Kidney capillary endothelial cell (primary cell): ENCODE data around the gene OR5AU1.
"Not testable (repeated sequence)": the region's sequence is repeated elsewhere in the genome, so short reads cannot be mapped to it uniquely, and the experiment has no call there.

Experiments
- DNase-seq: peaks from one replicate; pipeline ENCODE4 v3.0.0-alpha.2; 2018; ENCODE audit warnings: low spot score

OR5AU1 gene

GRCh38 chr14:21171128-21171527, 15.3 kb upstream of the OR5AU1 start:
- DNase-seq: no peak

- no peak for DNase-seq
Measured at GRCh38 chr14:21169573-21169972, 13.7 kb upstream of the OR5AU1 start.

DNA sequence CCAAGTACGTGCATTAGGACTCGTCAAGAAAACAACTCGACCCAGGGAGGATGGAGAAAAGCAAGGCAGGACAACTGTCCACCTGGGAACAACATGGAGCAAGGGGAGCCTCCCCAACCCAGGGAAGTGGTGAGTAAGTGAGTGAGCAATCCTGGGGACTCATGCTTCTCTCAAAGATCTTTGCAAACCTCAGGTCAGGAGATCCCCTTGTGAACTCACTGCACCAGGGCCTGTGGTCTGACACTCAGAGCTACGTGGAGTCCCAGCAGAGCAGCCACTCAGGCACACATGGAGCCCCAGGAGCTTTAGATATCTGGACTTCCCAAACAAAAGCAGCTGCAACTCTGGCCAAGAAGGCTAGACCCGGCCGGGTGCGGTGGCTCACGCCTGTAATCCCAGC, 12.2 kb upstream of the OR5AU1 start:
- no peak for DNase-seq

DNA sequence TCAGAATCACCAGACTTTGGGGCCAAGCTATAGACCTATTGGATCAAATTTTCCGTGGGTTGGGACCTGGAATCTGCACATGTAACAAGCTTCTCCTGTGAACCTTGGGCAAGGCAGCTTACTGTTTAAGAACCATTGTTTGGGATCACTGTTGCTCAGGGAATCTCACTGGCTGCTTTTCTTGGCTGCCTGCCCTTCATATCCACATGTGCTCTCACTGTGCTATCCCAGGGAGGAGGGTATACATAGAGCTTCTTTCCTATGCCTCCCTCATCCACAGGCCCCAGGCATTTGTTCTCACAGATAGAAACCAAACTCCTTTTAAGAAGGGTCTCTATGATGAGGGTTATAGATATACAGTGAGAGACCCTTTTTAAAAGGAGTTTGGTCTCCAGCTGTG, 9.8 kb upstream of the OR5AU1 start:
- not testable (repeated sequence) for DNase-seq

DNA sequence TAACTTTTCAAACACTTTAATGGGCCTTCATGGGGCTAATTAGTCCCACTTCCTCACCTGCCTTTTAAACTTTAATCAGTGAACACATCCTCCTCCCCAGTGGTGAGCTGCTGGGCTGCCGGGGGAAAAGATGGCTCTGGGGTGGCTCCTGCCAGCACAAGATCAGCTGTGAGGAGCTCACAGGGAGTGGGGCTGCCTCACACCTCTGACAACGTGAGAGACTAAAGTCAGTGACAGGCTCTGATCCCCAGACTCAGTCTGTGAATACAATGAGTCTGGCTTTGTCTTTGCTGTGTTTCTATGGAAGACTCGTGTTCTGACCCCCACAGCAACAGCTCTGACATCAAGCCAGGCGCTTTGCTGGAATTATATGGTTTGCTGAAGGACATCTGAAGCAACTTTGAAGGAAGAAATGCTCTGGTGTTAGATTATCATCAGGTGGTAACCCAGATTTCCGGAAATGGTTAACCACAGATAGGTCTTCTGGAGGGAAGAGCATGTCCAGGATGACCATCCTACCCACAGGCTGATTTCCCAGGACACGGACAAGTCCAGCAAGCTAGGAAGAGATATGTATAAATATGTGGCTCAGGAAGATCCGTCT, 9.2 kb upstream of the OR5AU1 start:
- not testable (repeated sequence) for DNase-seq

DNA sequence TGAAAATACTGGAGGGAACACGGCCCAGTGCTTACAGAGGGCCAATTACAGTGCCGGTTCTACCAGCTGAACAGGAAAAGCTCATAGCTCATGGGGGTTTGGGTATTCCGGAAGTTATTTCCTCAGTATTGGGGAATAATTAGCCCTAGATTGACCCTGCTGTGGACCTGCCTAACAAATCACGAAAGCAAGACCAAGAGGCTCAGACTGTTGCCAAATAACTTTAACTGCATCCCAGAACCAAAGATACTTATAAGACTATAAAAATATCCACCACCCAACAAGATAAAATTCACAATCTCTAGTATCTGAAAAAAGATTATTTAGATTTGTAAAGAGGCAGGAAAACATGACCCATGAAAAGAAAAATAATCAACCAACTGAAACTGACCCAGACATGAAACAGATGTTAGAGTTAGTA, 8.0 kb upstream of the OR5AU1 start:
- DNase-seq: no peak

DNA sequence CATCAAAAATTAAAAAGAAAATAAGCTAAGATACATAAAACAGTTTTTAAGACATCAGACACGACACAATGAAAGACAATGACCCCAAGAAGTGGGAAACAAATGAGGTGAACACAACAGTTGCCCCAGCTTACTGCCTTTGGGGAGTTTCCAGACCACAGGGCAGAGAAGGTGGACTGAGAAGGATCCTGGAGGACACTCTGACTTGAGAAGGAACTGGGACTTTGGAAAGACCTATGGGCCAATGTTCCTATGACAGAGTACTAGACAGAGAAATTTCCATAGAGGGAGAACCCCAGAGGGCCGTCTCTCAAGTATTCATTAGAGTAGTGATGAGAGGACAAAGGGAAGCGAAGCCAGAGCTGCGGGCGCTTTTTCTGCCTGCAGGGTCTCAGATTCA, 6.2 kb upstream of the OR5AU1 start:
- DNase-seq: no peak

GRCh38 chr14:21160061-21160610, 4.3 kb upstream of the OR5AU1 start:
- DNase-seq: no peak

- DNase-seq: not testable (repeated sequence)
Measured at GRCh38 chr14:21158175-21158574, 2.3 kb upstream of the OR5AU1 start.

GRCh38 chr14:21149641-21150367, 6.1 kb downstream of the OR5AU1 start:
- DNase-seq: no peak

- no peak for DNase-seq
Measured at GRCh38 chr14:21145437-21145836, 10.4 kb downstream of the OR5AU1 start.

GRCh38 chr14:21142357-21142756, 13.5 kb downstream of the OR5AU1 start:
- no peak for DNase-seq

DNA sequence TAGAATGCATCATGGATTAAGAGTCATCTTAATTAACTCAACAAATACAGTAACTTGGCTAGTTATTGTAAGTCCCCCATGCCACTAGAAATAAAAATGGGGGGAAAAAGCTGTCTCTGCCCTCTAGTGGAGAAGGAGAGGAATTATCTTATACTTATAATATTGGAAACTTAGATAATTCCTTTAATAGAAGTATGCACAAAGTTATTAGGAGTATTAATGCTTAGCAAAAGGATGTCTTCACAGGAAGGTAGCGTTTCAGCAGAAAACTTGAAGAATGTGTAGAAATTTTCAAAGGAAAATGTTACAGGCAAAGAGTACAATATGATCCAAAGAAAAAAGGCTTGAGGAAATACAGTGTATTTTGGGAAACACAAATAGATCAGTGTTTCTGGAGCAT, 19.8 kb downstream of the OR5AU1 start:
- peak; percentile 6 for DNase-seq

DNA sequence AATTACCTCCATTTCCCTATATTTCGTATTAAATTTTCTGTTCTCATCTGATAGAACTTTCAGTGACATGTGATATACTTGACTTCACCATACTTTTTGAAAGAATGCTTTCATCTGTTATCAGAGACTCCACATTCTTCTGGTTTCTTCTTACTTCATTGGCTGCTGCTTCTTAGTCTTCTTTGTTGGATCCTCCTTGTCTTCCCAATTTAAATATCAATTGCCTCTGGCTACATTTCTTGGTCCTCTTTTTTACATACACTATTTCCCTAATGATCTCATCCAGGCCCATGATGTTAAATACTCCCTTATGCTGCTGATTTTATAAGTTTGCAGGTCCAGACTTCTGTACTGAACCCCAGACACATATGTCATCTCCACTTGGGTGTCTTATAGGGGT, 22.0 kb downstream of the OR5AU1 start:
- DNase-seq: no peak

DNA sequence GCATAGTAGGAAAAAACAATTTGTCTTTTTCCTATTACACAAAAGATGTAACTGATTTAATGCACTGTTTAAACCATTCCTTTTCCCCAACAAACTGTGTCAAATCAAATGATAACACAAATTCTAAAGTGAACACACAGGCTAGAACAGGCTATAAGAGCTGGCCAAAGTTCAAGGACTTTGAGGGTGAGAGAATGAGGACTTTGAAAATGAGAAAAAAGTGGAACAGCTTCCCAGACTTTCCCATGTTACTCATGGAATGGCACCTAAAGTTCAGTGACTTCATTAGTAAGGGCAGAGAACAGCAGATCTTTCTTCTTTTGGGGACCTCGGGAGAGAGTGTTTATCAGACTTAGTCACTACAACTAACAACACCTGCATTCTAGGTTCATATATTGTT, 32.4 kb downstream of the OR5AU1 start:
- DNase-seq: no peak

- no peak for DNase-seq
Measured at GRCh38 chr14:21121122-21121521, 34.7 kb downstream of the OR5AU1 start.

DNA sequence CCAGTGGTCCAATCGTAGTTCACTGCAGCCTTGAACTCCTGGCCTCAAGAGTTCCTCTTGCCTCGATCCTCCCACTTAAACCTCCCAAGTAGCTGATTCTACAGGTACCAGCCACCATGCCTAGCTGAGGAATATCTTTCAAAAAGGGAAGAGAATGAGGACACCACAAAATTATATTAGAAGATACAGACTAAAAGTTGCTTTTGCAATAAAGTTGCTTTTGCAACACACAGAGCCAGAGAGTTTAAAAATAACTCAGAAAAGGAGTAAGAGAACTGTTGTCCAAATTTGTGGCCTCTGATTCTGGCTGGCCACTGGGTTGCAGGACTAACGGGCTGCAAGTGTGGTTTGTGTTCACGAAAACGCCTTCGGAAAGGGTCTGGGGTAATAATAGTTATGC, 35.2 kb downstream of the OR5AU1 start:
- no peak for DNase-seq

GRCh38 chr14:21118933-21119332, 36.9 kb downstream of the OR5AU1 start:
- DNase-seq: no peak

- no peak for DNase-seq
Measured at GRCh38 chr14:21113369-21113768, 42.5 kb downstream of the OR5AU1 start.

- no peak for DNase-seq
Measured at GRCh38 chr14:21112255-21112654, 43.6 kb downstream of the OR5AU1 start.

- no peak for DNase-seq
Measured at GRCh38 chr14:21109377-21110138, 46.3 kb downstream of the OR5AU1 start.

GRCh38 chr14:21108791-21109190, 47.1 kb downstream of the OR5AU1 start:
- DNase-seq: no peak

DNA sequence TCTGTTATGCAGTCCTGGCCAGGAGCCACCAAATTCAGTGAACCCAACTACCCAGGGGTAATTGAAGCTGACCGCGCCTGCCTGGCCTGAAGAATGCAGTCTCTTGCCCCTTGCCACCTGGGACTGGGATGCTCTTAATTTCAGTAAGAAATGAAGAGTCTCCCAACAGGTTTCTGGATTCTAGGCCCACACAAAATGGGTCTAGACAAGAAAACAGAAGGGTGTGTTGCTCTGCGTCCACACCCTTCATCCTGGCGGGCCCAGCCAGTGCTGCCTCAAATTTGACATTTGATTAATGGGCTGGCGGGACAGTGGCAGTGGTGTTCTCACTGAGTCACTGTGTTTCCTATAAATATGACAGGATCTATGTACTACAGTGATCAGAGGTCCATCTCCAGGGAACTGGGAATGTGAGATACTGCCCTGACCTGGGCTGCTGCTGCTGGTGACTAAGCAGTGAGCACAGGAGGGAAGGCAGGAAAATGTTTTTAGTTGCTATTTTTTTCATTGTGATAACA, 48.5 kb downstream of the OR5AU1 start:
- no peak for DNase-seq
